Measurements from ENCODE around the gene EIF2S1. TPM values are rescaled to one million over a fixed set of nuclear protein-coding genes. Genes with fewer than 3 reads are reported as not detected.

The EIF2S1 gene
- total RNA-seq, 1 experiment from 2014 or later, result 192 TPM

- Histone ChIP-seq H2AFZ (ENCODE audit: low read depth, low read length, poor library complexity, severe bottlenecking) (no peak overlapping the region), H3K4me1 (ENCODE audit: control insufficient read depth in 1 of 2, insufficient read depth in 2 of 2, low read length in 2 of 2) (peaks cover 9 to 17% of the 10 kb centered on the region in 2 experiments; a peak in 3 of 4 replicates), H3K36me3 (ENCODE audit: control insufficient read depth in 1 of 2, insufficient read depth in 2 of 2, low read length in 2 of 2) (peaks cover 3 to 5% of the 10 kb centered on the region in 2 experiments; a peak in 1 of 4 replicates), H3K27ac (ENCODE audit: low read depth, low read length) (peak overlapping the region; percentile 36; the same call in 1 of the 2 replicates), H3K9me3 (ENCODE audit: control insufficient read depth in 1 of 2, insufficient read depth in 1 of 2, low read depth in 1 of 2, low read length in 2 of 2) (no peaks in the 10 kb centered on the region), H3K9ac (ENCODE audit: low read length) (peak overlapping the region; percentile 92), H4K20me1 (ENCODE audit: insufficient read depth) (peaks cover 11% of the 10 kb centered on the region; the same call in 1 of the 2 replicates), H3K79me2 (ENCODE audit: insufficient read depth, low read length) (peaks cover 72% of the 10 kb centered on the region), H3K27me3 (ENCODE audit: insufficient read depth, low read length) (no peaks in the 10 kb centered on the region), H3K4me2 (ENCODE audit: low read length) (peak overlapping the region; percentile 89), H3K9me2 (ENCODE audit: insufficient read depth) (no peaks in the 10 kb centered on the region), H3K4me3 (replicated peaks in 1 of 2; ENCODE audit: low read depth in 1 of 2, low read length in 2 of 2) (peak overlapping the region; percentile 74 to 93)
- ChIA-PET CTCF (interaction anchor here (0.6 to 1.4 kb wide), 37 partner anchors 8 to 1001 kb away, joined by 3 to 14 read pairs (median 4); partner anchors contain the start of genes GPHN, PIGH and RDH12), RAD21 (ENCODE audit: low non-redundant PET in 1 of 2, low total read pairs in 2 of 2, uncharacterized antibody in 2 of 2, unreplicated experiment in 2 of 2) (interaction anchor here in 1 of 2 experiments (1.4 kb wide), 1 partner anchor 345 kb away, joined by 3 read pairs; no protein-coding TSS in a partner anchor), POLR2A (interaction anchor here (0.8 to 1.3 kb wide), 6 partner anchors 9 to 55 kb away, joined by 3 read pairs; partner anchors contain the start of gene PLEK2)
- intact Hi-C loops (cut with micrococcal nuclease), result no loop called here
- DNase-seq (ENCODE audit: low read depth, low spot score) (no peak), ATAC-seq (peak; percentile 19)
- TSS peak; percentile 49 for BruUV-seq (replicated peaks)
- TF ChIP-seq ZFX (IDR thresholded peaks at IDR 0.05) (no peak), EGR1 (IDR thresholded peaks at IDR 0.05; ENCODE audit: low read depth) (peak; percentile 16; the same call in 1 of the 2 replicates)
These were observed 979 bp upstream of the EIF2S1 start for GRCh38 chr14:67358924-67359774.

- Histone ChIP-seq H3K9me3 (ENCODE audit: control insufficient read depth in 1 of 2, insufficient read depth in 1 of 2, low read depth in 1 of 2, low read length in 2 of 2) (no peaks in the 10 kb centered on the region), H3K9ac (ENCODE audit: low read length) (peak overlapping the region; percentile 92), H3K79me2 (ENCODE audit: insufficient read depth, low read length) (peaks cover 86% of the 10 kb centered on the region), H3K27ac (ENCODE audit: low read depth, low read length) (peak overlapping the region; percentile 63), H3K27me3 (ENCODE audit: insufficient read depth, low read length) (no peaks in the 10 kb centered on the region), H3K36me3 (ENCODE audit: control insufficient read depth in 1 of 2, insufficient read depth in 2 of 2, low read length in 2 of 2) (peaks cover 12 to 13% of the 10 kb centered on the region in 2 experiments), H3K4me2 (ENCODE audit: low read length) (peak overlapping the region; percentile 89), H2AFZ (ENCODE audit: low read depth, low read length, poor library complexity, severe bottlenecking) (no peak overlapping the region), H3K9me2 (ENCODE audit: insufficient read depth) (no peaks in the 10 kb centered on the region), H4K20me1 (ENCODE audit: insufficient read depth) (peaks cover 17% of the 10 kb centered on the region; the same call in 1 of the 2 replicates), H3K4me3 (replicated peaks in 1 of 2; ENCODE audit: low read depth in 1 of 2, low read length in 2 of 2) (peak overlapping the region; percentile 74 to 93), H3K4me1 (ENCODE audit: control insufficient read depth in 1 of 2, insufficient read depth in 2 of 2, low read length in 2 of 2) (peaks cover 9 to 17% of the 10 kb centered on the region in 2 experiments; a peak in 3 of 4 replicates)
- CTCF ChIA-PET, result interaction anchor here (0.6 to 1.4 kb wide), 11 partner anchors 9 to 736 kb away, joined by 3 to 14 read pairs (median 4); no protein-coding TSS in a partner anchor
- POLR2A ChIA-PET, result interaction anchor here (0.9 to 1.3 kb wide), 3 partner anchors 9 to 53 kb away, joined by 3 read pairs; partner anchors contain the start of gene PLEK2
- DNase-seq (ENCODE audit: low read depth, low spot score), result no peak
- TF ChIP-seq CTCF (IDR thresholded peaks at IDR 0.05 in 2 of 3, conservative IDR thresholded peaks at IDR 0.05 in 1 of 3; ENCODE audit: borderline replicate concordance in 1 of 3, insufficient read depth in 1 of 3, low read depth in 2 of 3, low read length in 2 of 3), result no peak
- TF ChIP-seq SP1 (IDR thresholded peaks at IDR 0.05; ENCODE audit: low read depth), result no peak
- TF ChIP-seq TCF7L2 (IDR thresholded peaks at IDR 0.05; ENCODE audit: borderline replicate concordance, extremely low read depth, insufficient read depth, insufficient read length), result no peak
- no peak for TF ChIP-seq SRF (IDR thresholded peaks at IDR 0.05; ENCODE audit: low read depth)
- TF ChIP-seq SIN3A (IDR thresholded peaks at IDR 0.05; ENCODE audit: low read depth), result peak; percentile 24; the same call in 1 of the 2 replicates
- TF ChIP-seq RAD21 (IDR thresholded peaks at IDR 0.05; ENCODE audit: low read depth), result no peak
- TF ChIP-seq ZFX (IDR thresholded peaks at IDR 0.05), result peak; percentile 93
- TF ChIP-seq MAX (IDR thresholded peaks at IDR 0.05), result no peak
- TF ChIP-seq YY1 (IDR thresholded peaks at IDR 0.05; ENCODE audit: extremely low read depth, insufficient replicate concordance, low read depth, low read length), result no peak
- intact Hi-C loops (cut with micrococcal nuclease), result no loop called here
- peak; percentile 57 for ATAC-seq
- TSS peak; percentile 76 for BruUV-seq (replicated peaks)
- RAD21 ChIA-PET (ENCODE audit: low non-redundant PET in 1 of 2, low total read pairs in 2 of 2, uncharacterized antibody in 2 of 2, unreplicated experiment in 2 of 2), result interaction anchor here in 1 of 2 experiments (1.4 kb wide), 1 partner anchor 344 kb away, joined by 3 read pairs; no protein-coding TSS in a partner anchor
These were observed 510 bp downstream of the EIF2S1 start for GRCh38 chr14:67360470-67361206.

All from HCT116 (cell line).